ENCODE data around the gene CPNE1.

DNA sequence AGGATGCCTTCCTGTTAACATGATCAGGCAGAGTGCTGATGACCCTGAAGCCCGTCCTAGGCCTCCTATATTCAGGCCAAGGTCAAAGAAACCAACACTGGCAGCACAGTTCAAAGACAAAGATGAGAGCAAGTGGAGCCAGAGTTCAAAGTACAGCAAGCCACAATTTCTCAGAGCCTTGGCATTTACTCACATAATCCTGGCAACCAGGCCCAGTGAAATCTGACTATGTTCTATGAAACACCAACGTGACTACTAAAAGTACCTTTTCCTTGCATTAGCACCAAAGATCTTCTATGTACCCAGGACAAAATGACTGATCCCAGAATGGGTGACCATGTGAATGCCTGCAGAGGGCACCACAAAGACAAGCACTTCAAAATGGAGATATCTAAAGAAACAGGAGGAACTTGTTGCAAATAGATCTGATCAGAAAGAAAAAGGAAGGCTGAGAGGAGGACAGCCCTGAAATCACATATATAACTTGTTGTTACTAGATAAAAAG is 30.6 kb upstream of the CPNE1 start:
- TF ChIP-seq POLR2AphosphoS5 (IDR thresholded peaks at IDR 0.05; ENCODE audit: low read depth, low read length), result no peak
- TF ChIP-seq CTCF (IDR thresholded peaks at IDR 0.05), result no peak
- TF ChIP-seq, protein P1, sequence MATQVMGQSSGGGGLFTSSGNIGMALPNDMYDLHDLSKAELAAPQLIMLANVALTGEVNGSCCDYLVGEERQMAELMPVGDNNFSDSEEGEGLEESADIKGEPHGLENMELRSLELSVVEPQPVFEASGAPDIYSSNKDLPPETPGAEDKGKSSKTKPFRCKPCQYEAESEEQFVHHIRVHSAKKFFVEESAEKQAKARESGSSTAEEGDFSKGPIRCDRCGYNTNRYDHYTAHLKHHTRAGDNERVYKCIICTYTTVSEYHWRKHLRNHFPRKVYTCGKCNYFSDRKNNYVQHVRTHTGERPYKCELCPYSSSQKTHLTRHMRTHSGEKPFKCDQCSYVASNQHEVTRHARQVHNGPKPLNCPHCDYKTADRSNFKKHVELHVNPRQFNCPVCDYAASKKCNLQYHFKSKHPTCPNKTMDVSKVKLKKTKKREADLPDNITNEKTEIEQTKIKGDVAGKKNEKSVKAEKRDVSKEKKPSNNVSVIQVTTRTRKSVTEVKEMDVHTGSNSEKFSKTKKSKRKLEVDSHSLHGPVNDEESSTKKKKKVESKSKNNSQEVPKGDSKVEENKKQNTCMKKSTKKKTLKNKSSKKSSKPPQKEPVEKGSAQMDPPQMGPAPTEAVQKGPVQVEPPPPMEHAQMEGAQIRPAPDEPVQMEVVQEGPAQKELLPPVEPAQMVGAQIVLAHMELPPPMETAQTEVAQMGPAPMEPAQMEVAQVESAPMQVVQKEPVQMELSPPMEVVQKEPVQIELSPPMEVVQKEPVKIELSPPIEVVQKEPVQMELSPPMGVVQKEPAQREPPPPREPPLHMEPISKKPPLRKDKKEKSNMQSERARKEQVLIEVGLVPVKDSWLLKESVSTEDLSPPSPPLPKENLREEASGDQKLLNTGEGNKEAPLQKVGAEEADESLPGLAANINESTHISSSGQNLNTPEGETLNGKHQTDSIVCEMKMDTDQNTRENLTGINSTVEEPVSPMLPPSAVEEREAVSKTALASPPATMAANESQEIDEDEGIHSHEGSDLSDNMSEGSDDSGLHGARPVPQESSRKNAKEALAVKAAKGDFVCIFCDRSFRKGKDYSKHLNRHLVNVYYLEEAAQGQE (IDR thresholded peaks at IDR 0.05; ENCODE audit: insufficient read depth in 1 of 2, low read depth in 2 of 2, low read length in 1 of 2), result no peak
- no peak for TF ChIP-seq SIN3A (IDR thresholded peaks at IDR 0.05; ENCODE audit: borderline replicate concordance, insufficient read depth, low read depth, low read length)
- TF ChIP-seq TCF7L2 (IDR thresholded peaks at IDR 0.05; ENCODE audit: low read depth, low read length), result no peak
